H1 (cell line): ENCODE results near the gene TFEC.

Source experiments
- CHD1 ChIP-seq: IDR thresholded peaks from 2 replicates; pipeline ENCODE4 v1.6.1; 2012; ENCODE audit warnings: low read depth, low read length, improper control_type of control experiment
- CTCF ChIP-seq, 3 experiments: IDR thresholded peaks; 1 replicate in 2 of 3; 2 replicates in 1 of 3; pipeline versions ENCODE4 v1.5.1 to v1.6.1; 2011; ENCODE audit warnings: low read length in 3 of 3, mild to moderate bottlenecking in 3 of 3, inconsistent platforms in 2 of 3, low read depth in 1 of 3, moderate library complexity in 1 of 3; ENCODE audit not compliant: insufficient read depth in 1 of 3; ENCODE audit errors: control extremely low read depth in 1 of 3
- JUN ChIP-seq: IDR thresholded peaks from 2 replicates; pipeline ENCODE4 v1.6.1; 2011; ENCODE audit warnings: low read depth, mild to moderate bottlenecking, improper control_type of control experiment, low read length
- POLR2A ChIP-seq, 2 experiments: IDR thresholded peaks; 1 replicate in 1 of 2; 2 replicates in 1 of 2; pipeline ENCODE4 v1.6.1; 2011; ENCODE audit warnings: low read depth in 2 of 2, low read length in 2 of 2, mild to moderate bottlenecking in 2 of 2; ENCODE audit errors: control extremely low read depth in 1 of 2
- POU5F1 ChIP-seq: IDR thresholded peaks from 2 replicates; pipeline ENCODE4 v1.6.1; 2011; ENCODE audit warnings: low read depth, mild to moderate bottlenecking, low read length, moderate library complexity
- RBBP5 ChIP-seq: IDR thresholded peaks from 2 replicates; pipeline ENCODE4 v1.7.1; 2012; ENCODE audit warnings: low read depth, mild to moderate bottlenecking, inconsistent platforms, low read length, moderate library complexity, borderline replicate concordance
- RFX5 ChIP-seq: IDR thresholded peaks from 2 replicates; pipeline ENCODE4 v1.6.1; 2011; ENCODE audit warnings: low read depth, low read length, improper control_type of control experiment, borderline replicate concordance
- RXRA ChIP-seq: IDR thresholded peaks from 2 replicates; pipeline ENCODE4 v1.6.1; 2011; ENCODE audit warnings: low read depth, mild to moderate bottlenecking, low read length, moderate library complexity; ENCODE audit not compliant: insufficient read depth
- SIN3A ChIP-seq, 2 experiments: IDR thresholded peaks in 1 of 2; conservative IDR thresholded peaks in 1 of 2; 2 replicates each; pipeline ENCODE4 v1.6.1; 2011 to 2012; ENCODE audit warnings: low read length in 2 of 2, improper control_type of control experiment in 1 of 2, low read depth in 1 of 2, mild to moderate bottlenecking in 1 of 2
- ZNF274 ChIP-seq: IDR thresholded peaks from 2 replicates; pipeline ENCODE4 v1.7.0; 2012; ENCODE audit warnings: low read length, borderline replicate concordance; ENCODE audit errors: extremely low read depth

- TF ChIP-seq POU5F1 (no peak), POLR2A (IDR thresholded peaks at IDR 0.05; ENCODE audit: control extremely low read depth in 1 of 2, low read depth in 2 of 2, low read length in 2 of 2) (no peak), CTCF (IDR thresholded peaks at IDR 0.05; ENCODE audit: control extremely low read depth in 1 of 3, insufficient read depth in 1 of 3, low read depth in 1 of 3, low read length in 3 of 3) (no peak), RFX5 (no peak), SIN3A (conservative IDR thresholded peaks at IDR 0.05 in 1 of 2, IDR thresholded peaks at IDR 0.05 in 1 of 2; ENCODE audit: low read depth in 1 of 2, low read length in 2 of 2) (no peak), JUN (no peak), RXRA (no peak), ZNF274 (no peak), CHD1 (no peak), RBBP5 (no peak)
Observed at GRCh38 chr7:115964799-115965198, 65.8 kb downstream of the TFEC start.
